Adrenal gland (tissue), 5 donors: ENCODE results near the gene UTF1.

Experiments
- POLR2A ChIP-seq, 2 donors: fragments of 450-650 bp; IDR thresholded peaks; one replicate each; pipeline ENCODE4 v1.6.1; 2017; ENCODE audit warnings: antibody characterized with exemption in 2 of 2, mild to moderate bottlenecking in 2 of 2, moderate library complexity in 1 of 2
- TF ChIP-seq, protein P1 (sequence below), 6 experiments: fragments of 450-650 bp in 4 of 6; fragments of 200-600 bp in 2 of 6; sonication (generic) in 1 of 6; IDR thresholded peaks; 1 replicate in 5 of 6; 2 replicates in 1 of 6; pipeline versions ENCODE4 v1.5.1 to v1.8.0; 2016 to 2021; ENCODE audit warnings: antibody characterized with exemption in 6 of 6, mild to moderate bottlenecking in 2 of 6, moderate library complexity in 1 of 6
- donor health status: DM: no; HTN: no; CAD: no.

DNA sequence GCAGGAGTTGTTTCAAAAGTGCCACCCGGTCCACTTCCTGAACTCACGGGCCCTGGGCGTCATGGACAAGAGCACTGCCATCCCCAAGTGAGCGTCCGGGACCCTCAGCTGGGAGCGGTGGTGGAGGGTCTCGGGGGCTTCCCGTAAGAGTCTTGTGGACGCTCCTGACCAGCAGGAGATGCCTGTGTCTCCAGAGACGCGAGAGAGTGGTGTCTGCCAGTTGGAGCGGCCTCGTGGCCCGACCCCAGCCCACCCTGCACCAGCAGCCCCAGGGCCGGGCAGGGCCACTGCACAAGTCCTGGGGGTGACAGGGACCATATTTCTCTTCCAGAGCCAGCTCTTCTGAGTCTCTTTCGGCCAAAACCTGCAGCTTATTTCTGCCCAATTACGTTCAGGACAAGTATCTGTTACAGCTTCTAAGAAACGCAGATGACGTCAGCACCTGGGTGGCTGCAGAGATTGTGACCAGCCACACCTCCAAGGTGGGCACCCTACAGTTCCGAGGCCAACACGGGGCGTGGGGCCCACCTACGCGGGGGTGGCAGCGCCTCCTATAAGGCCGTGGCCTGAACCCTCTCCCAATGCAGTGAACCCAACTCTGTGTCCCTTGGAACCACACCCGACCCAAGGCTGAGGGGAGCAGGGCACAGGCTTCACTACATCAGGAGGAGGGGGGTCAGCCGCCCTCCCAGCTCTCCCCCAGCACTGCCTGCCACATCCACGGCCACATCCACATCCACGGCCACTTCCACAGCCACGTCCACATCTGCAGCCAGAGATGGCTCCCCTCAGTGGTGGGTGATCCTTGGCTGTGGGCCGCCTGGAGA lies 16.2 kb upstream of the UTF1 start:
- TF ChIP-seq, protein P1, sequence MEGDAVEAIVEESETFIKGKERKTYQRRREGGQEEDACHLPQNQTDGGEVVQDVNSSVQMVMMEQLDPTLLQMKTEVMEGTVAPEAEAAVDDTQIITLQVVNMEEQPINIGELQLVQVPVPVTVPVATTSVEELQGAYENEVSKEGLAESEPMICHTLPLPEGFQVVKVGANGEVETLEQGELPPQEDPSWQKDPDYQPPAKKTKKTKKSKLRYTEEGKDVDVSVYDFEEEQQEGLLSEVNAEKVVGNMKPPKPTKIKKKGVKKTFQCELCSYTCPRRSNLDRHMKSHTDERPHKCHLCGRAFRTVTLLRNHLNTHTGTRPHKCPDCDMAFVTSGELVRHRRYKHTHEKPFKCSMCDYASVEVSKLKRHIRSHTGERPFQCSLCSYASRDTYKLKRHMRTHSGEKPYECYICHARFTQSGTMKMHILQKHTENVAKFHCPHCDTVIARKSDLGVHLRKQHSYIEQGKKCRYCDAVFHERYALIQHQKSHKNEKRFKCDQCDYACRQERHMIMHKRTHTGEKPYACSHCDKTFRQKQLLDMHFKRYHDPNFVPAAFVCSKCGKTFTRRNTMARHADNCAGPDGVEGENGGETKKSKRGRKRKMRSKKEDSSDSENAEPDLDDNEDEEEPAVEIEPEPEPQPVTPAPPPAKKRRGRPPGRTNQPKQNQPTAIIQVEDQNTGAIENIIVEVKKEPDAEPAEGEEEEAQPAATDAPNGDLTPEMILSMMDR (IDR thresholded peaks at IDR 0.05), result no peak
- no peak for TF ChIP-seq POLR2A (IDR thresholded peaks at IDR 0.05)
